IMR-90 (cell line): Measurements from ENCODE around the gene STX7. TPM values are rescaled to one million over a fixed set of nuclear protein-coding genes. Genes with fewer than 3 reads are reported as not detected.

Experiments
- ATAC-seq: fragments of 200-7000 bp; cut with Tn5 transposase; 2 replicates; pipeline ENCODE4 v1.9.1; 2020; ENCODE audit warnings: low read depth, mild to moderate bottlenecking, moderate library complexity
- BruUV-seq: library from RNA; stranded (reverse); fragments of 400-500 nt; replicated peaks from 2 replicates; lab custom pipeline; 2021; lab: Mats Ljungman, UMichigan
- CTCF ChIA-PET: fragments of 300-600 bp; formaldehyde crosslinking; extraction: SDS; loops from one replicate; lab custom pipeline; 2021; ENCODE audit warnings: antibody characterized with exemption; lab: Yijun Ruan, JAX
- POLR2A ChIA-PET: fragments of 300-600 bp; sonication (Branson Sonifier 250); formaldehyde crosslinking; loops from one replicate; lab custom pipeline; 2022; ENCODE audit warnings: antibody characterized with exemption; ENCODE audit not compliant: unreplicated experiment; lab: Charles Lee
- DNase-seq: peaks from one replicate; pipeline ENCODE4 v3.0.0; 2013
- H2AFZ ChIP-seq: replicated peaks from 2 replicates; pipeline ENCODE3; 2013; ENCODE audit warnings: low read length, mild to moderate bottlenecking; ENCODE audit not compliant: poor library complexity
- H2AK5ac ChIP-seq: 2 replicates; pipeline ENCODE4 v1.6.1; 2013; ENCODE audit warnings: low read depth, low read length, inconsistent platforms
- H2AK9ac ChIP-seq: replicated peaks from 2 replicates; pipeline ENCODE3; 2013; ENCODE audit warnings: mild to moderate bottlenecking, low read depth, low read length, moderate library complexity; ENCODE audit not compliant: poor library complexity
- H2BK120ac ChIP-seq: 2 replicates; pipeline ENCODE4 v1.6.1; 2013; ENCODE audit warnings: low read depth, low read length, inconsistent platforms
- H2BK15ac ChIP-seq: 3 replicates; pipeline ENCODE4 v1.6.1; 2013; ENCODE audit warnings: low read depth, low read length, inconsistent platforms
- H2BK20ac ChIP-seq: 2 replicates; pipeline ENCODE4 v1.6.1; 2013; ENCODE audit warnings: low read depth, mild to moderate bottlenecking, inconsistent platforms, low read length, moderate library complexity
- H2BK5ac ChIP-seq: 2 replicates; pipeline ENCODE4 v1.6.1; 2013; ENCODE audit warnings: mild to moderate bottlenecking, low read depth, low read length, inconsistent platforms; ENCODE audit not compliant: poor library complexity, severe bottlenecking
- H3K14ac ChIP-seq: replicated peaks from 2 replicates; pipeline ENCODE4 v1.6.1; 2013; ENCODE audit warnings: low read depth, low read length, inconsistent platforms
- H3K18ac ChIP-seq: 2 replicates; pipeline ENCODE4 v1.6.1; 2013; ENCODE audit warnings: low read depth, low read length, control low read depth
- H3K23ac ChIP-seq: 2 replicates; pipeline ENCODE4 v1.6.1; 2013; ENCODE audit warnings: low read depth, low read length, inconsistent platforms
- H3K27ac ChIP-seq: 2 replicates; pipeline ENCODE4 v1.5.1; 2013; ENCODE audit warnings: mild to moderate bottlenecking, control low read depth, low read length; ENCODE audit not compliant: insufficient read depth
- H3K27me3 ChIP-seq: 2 replicates; pipeline ENCODE4 v1.6.1; 2013; ENCODE audit warnings: low read length; ENCODE audit not compliant: control insufficient read depth, insufficient read depth
- H3K36me3 ChIP-seq: 2 replicates; pipeline ENCODE4 v1.6.1; 2013; ENCODE audit warnings: low read length, mixed read lengths; ENCODE audit not compliant: control insufficient read depth, insufficient read depth
- H3K4ac ChIP-seq: 2 replicates; pipeline ENCODE4 v1.6.1; 2013; ENCODE audit warnings: low read depth, low read length, inconsistent platforms
- H3K4me1 ChIP-seq: 2 replicates; pipeline ENCODE4 v1.6.1; 2013; ENCODE audit warnings: low read length, mixed read lengths; ENCODE audit not compliant: control insufficient read depth, insufficient read depth
- H3K4me2 ChIP-seq: 2 replicates; pipeline ENCODE4 v1.6.1; 2013; ENCODE audit warnings: low read depth, mild to moderate bottlenecking, control low read depth, low read length, moderate library complexity
- H3K4me3 ChIP-seq: 2 replicates; pipeline ENCODE4 v1.5.1; 2013; ENCODE audit warnings: low read depth, mild to moderate bottlenecking, control low read depth, low read length, moderate library complexity; ENCODE audit not compliant: insufficient read depth
- H3K56ac ChIP-seq: 2 replicates; pipeline ENCODE4 v1.6.1; 2013; ENCODE audit warnings: low read length, inconsistent platforms; ENCODE audit not compliant: insufficient read depth; ENCODE audit errors: extremely low read depth
- H3K79me1 ChIP-seq, 2 experiments: 2 replicates each; pipeline ENCODE4 v1.6.1; 2013; ENCODE audit warnings: low read length in 2 of 2, inconsistent platforms in 1 of 2, low read depth in 1 of 2
- H3K9ac ChIP-seq: 2 replicates; pipeline ENCODE4 v1.6.1; 2013; ENCODE audit warnings: low read depth, low read length, control low read depth
- H3K9me1 ChIP-seq: 2 replicates; pipeline ENCODE4 v1.6.1; 2013; ENCODE audit warnings: low read length, inconsistent platforms; ENCODE audit not compliant: insufficient read depth
- H3K9me3 ChIP-seq: 2 replicates; pipeline ENCODE4 v1.6.1; 2013; ENCODE audit warnings: low read length; ENCODE audit not compliant: control insufficient read depth, insufficient read depth
- H4K20me1 ChIP-seq: 2 replicates; pipeline ENCODE4 v1.6.1; 2013; ENCODE audit warnings: low read length, inconsistent platforms; ENCODE audit not compliant: insufficient read depth
- H4K5ac ChIP-seq: 2 replicates; pipeline ENCODE4 v1.6.1; 2013; ENCODE audit warnings: mild to moderate bottlenecking, low read depth, low read length, control low read depth
- H4K8ac ChIP-seq, 2 experiments: 2 replicates each; pipeline ENCODE4 v1.6.1; 2013; ENCODE audit warnings: low read depth in 2 of 2, low read length in 2 of 2, control low read depth in 1 of 2, inconsistent platforms in 1 of 2
- H4K91ac ChIP-seq: 2 replicates; pipeline ENCODE4 v1.6.1; 2013; ENCODE audit warnings: low read depth, low read length, inconsistent platforms; ENCODE audit not compliant: insufficient read depth
- BHLHE40 ChIP-seq: fragments of 150-350 bp; IDR thresholded peaks from 2 replicates; pipeline ENCODE4 v1.6.1; 2016; ENCODE audit warnings: mild to moderate bottlenecking, low read depth, low read length
- CEBPB ChIP-seq: IDR thresholded peaks from 2 replicates; pipeline ENCODE4 v1.6.1; 2012; ENCODE audit warnings: low read depth, low read length, improper control_type of control experiment
- CHD1 ChIP-seq: IDR thresholded peaks from 2 replicates; pipeline ENCODE4 v1.6.1; 2012; ENCODE audit warnings: low read depth, low read length, improper control_type of control experiment
- FOS ChIP-seq: fragments of 150-350 bp; IDR thresholded peaks from 2 replicates; pipeline ENCODE4 v1.6.1; 2016; ENCODE audit warnings: low read depth, low read length
- MAFK ChIP-seq: IDR thresholded peaks from 2 replicates; pipeline ENCODE4 v1.6.1; 2012; ENCODE audit warnings: low read depth, low read length, improper control_type of control experiment
- MAZ ChIP-seq: IDR thresholded peaks from 2 replicates; pipeline ENCODE4 v1.6.1; 2012; ENCODE audit warnings: low read depth, mild to moderate bottlenecking, low read length, improper control_type of control experiment, moderate library complexity, borderline replicate concordance
- MXI1 ChIP-seq: IDR thresholded peaks from 2 replicates; pipeline ENCODE4 v1.6.1; 2012; ENCODE audit warnings: low read depth, mild to moderate bottlenecking, low read length, moderate library complexity, borderline replicate concordance
- NFE2L2 ChIP-seq: fragments of 150-350 bp; IDR thresholded peaks from 2 replicates; pipeline ENCODE4 v1.6.1; 2016; ENCODE audit warnings: low read depth, mild to moderate bottlenecking, low read length
- POLR2A ChIP-seq: IDR thresholded peaks from 2 replicates; pipeline ENCODE4 v1.6.1; 2012; ENCODE audit warnings: mild to moderate bottlenecking, low read depth, low read length
- SMC3 ChIP-seq: fragments of 150-350 bp; IDR thresholded peaks from 2 replicates; pipeline ENCODE4 v1.6.1; 2016; ENCODE audit warnings: low read depth, mild to moderate bottlenecking, antibody characterized with exemption, low read length, moderate library complexity
- WGBS, 2 experiments: methylation state at CpG; one replicate each; pipeline versions ENCODE4 v1.1.5 to v1.1.7; 2013; ENCODE audit warnings: missing lambda C conversion rate in 2 of 2; ENCODE audit not compliant: insufficient read length in 1 of 2; ENCODE audit errors: extremely low coverage in 2 of 2; 5-methylcytosine and 5-hydroxymethylcytosine counted together
- dilution Hi-C: fragments of 300-500 bp; cut with HindIII; formaldehyde crosslinking; loops from one replicate; pipeline ENCODE4 v1.14.3; 2018; ENCODE audit warnings: low sequenced_read_pairs; ENCODE audit not compliant: unreplicated experiment
- in situ Hi-C: fragments of 300-500 bp; cut with MboI; formaldehyde crosslinking; loops from 3 replicates; pipeline ENCODE4 v1.14.3; 2019; ENCODE audit warnings: low sequenced_read_pairs, inconsistent platforms, mixed read lengths
- intact Hi-C: fragments of 100-400 bp; cut with micrococcal nuclease; formaldehyde crosslinking; loops from 2 replicates; pipeline ENCODE4 v1.10.0; 2022
- polyA plus RNA-seq, 3 experiments: library from polyadenylated mRNA; depleted of rRNA; stranded (reverse); fragments of >200 nt; gene quantifications; 2 replicates each; pipeline ENCODE4 v1.2.3, GENCODE V29; 2012; ENCODE audit warnings: low replicate concordance in 1 of 3
- total RNA-seq: library from RNA; depleted of rRNA; stranded (reverse); fragments of >200 nt; gene quantifications from 2 replicates; pipeline ENCODE4 v1.2.3, GENCODE V29; 2012
- TF ChIP-seq, protein P1 (sequence below): conservative IDR thresholded peaks from 2 replicates; pipeline ENCODE4 v1.5.1; 2012; ENCODE audit warnings: mild to moderate bottlenecking, low read depth, low read length, improper control_type of control experiment
- TF ChIP-seq, protein P2 (sequence below): fragments of 150-350 bp; IDR thresholded peaks from 2 replicates; pipeline ENCODE4 v1.6.1; 2016; ENCODE audit warnings: low read depth, mild to moderate bottlenecking, low read length, moderate library complexity, borderline replicate concordance

Gene STX7
- total and polyA plus RNA-seq, 2 of the 4 experiments (the other 2 are of a cell fraction) = 16.5 to 35.1 TPM

- Histone ChIP-seq H4K5ac (no peak overlapping the region), H3K27me3 (no peaks in the 10 kb centered on the region), H3K9me1 (no peaks in the 10 kb centered on the region), H4K20me1 (no peaks in the 10 kb centered on the region), H3K4me2 (no peak overlapping the region), H3K36me3 (no peaks in the 10 kb centered on the region), H2BK15ac (no peak overlapping the region), H2BK5ac (no peak overlapping the region), H2AFZ (no peak overlapping the region), H3K9ac (no peak overlapping the region), H2BK120ac (no peak overlapping the region), H3K4me3 (no peak overlapping the region), H3K56ac (no peak overlapping the region), H3K4me1 (no peaks in the 10 kb centered on the region), H3K27ac (no peak overlapping the region), H4K91ac (no peak overlapping the region), H2AK5ac (no peak overlapping the region), H3K4ac (no peak overlapping the region), H2BK20ac (no peak overlapping the region), H4K8ac (no peak overlapping the region), H3K23ac (no peak overlapping the region), H2AK9ac (no peak overlapping the region), H3K14ac (no peak overlapping the region), H3K79me1 (no peaks in the 10 kb centered on the region), H3K18ac (no peak overlapping the region), H3K9me3 (peaks cover 2% of the 10 kb centered on the region)
- intact Hi-C loops (no loop called here), dilution Hi-C loops (no loop called here), in situ Hi-C loops (no loop called here)
- ATAC-seq (no peak), DNase-seq (no peak)
- no peak for TF ChIP-seq SMC3
- TF ChIP-seq FOS = no peak
- no peak for TF ChIP-seq NFE2L2
- TF ChIP-seq, protein P1, sequence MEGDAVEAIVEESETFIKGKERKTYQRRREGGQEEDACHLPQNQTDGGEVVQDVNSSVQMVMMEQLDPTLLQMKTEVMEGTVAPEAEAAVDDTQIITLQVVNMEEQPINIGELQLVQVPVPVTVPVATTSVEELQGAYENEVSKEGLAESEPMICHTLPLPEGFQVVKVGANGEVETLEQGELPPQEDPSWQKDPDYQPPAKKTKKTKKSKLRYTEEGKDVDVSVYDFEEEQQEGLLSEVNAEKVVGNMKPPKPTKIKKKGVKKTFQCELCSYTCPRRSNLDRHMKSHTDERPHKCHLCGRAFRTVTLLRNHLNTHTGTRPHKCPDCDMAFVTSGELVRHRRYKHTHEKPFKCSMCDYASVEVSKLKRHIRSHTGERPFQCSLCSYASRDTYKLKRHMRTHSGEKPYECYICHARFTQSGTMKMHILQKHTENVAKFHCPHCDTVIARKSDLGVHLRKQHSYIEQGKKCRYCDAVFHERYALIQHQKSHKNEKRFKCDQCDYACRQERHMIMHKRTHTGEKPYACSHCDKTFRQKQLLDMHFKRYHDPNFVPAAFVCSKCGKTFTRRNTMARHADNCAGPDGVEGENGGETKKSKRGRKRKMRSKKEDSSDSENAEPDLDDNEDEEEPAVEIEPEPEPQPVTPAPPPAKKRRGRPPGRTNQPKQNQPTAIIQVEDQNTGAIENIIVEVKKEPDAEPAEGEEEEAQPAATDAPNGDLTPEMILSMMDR = no peak
- no peak for TF ChIP-seq POLR2A
- no peak for TF ChIP-seq MAFK
- TF ChIP-seq, protein P2, sequence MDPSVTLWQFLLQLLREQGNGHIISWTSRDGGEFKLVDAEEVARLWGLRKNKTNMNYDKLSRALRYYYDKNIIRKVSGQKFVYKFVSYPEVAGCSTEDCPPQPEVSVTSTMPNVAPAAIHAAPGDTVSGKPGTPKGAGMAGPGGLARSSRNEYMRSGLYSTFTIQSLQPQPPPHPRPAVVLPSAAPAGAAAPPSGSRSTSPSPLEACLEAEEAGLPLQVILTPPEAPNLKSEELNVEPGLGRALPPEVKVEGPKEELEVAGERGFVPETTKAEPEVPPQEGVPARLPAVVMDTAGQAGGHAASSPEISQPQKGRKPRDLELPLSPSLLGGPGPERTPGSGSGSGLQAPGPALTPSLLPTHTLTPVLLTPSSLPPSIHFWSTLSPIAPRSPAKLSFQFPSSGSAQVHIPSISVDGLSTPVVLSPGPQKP = no peak
- no peak for TF ChIP-seq CHD1
- TF ChIP-seq MAZ = no peak
- no peak for TF ChIP-seq CEBPB
- no peak for TF ChIP-seq MXI1
- TF ChIP-seq BHLHE40 = no peak
- WGBS, 2 experiments = no CpG with 5 or more reads among the region's 4 CpGs
- ChIA-PET CTCF (no interaction called here), POLR2A (no interaction called here)
- BruUV-seq = no TSS peak
Observed at GRCh38 chr6:132411296-132411695, 101.6 kb downstream of the STX7 start.
